K562 (cell line): ENCODE data around the gene PNP. TPM values are rescaled to one million over a fixed set of nuclear protein-coding genes. Genes with fewer than 3 reads are reported as not detected.
A peak's percentile ranks its signal among the peaks of the same experiment; 100 is the strongest.

Source experiments
- ATAC-seq: fragments of 200-7000 bp; cut with Tn5 transposase; 3 replicates; pipeline ENCODE4 v1.9.1; 2020; ENCODE audit warnings: moderate library complexity
- BruUV-seq: library from RNA; stranded (reverse); fragments of 400-500 nt; replicated peaks from 2 replicates; lab custom pipeline; 2021; lab: Mats Ljungman, UMichigan
- CTCF ChIA-PET: fragments of 300-600 bp; formaldehyde crosslinking; extraction: SDS; loops from one replicate; lab custom pipeline; 2021; ENCODE audit warnings: low intra/inter-chr PET ratio; lab: Yijun Ruan, JAX
- POLR2A ChIA-PET: fragments of 300-600, 350-650 bp; sonication (Branson Sonifier 250); formaldehyde crosslinking; extraction: SDS; loops from one replicate; lab custom pipeline; 2021; ENCODE audit warnings: antibody characterized with exemption, inconsistent platforms; lab: Yijun Ruan, JAX
- DNase-seq, 4 experiments: peaks; one replicate each; pipeline versions ENCODE4 v3.0.0 to v3.0.0-alpha.2; 2011 to 2018; ENCODE audit warnings: low spot score in 3 of 4, mixed read lengths in 3 of 4; ENCODE audit errors: extremely low read depth in 1 of 4
- FAIRE-seq: peaks from 2 replicates; lab custom pipeline; 2011; peaks lifted over from hg19 to GRCh38; lab: Jason Lieb, UNC
- H2AFZ ChIP-seq: 2 replicates; pipeline ENCODE4 v1.6.0; 2011; ENCODE audit warnings: low read depth, low read length, control low read depth, inconsistent platforms
- H3K27ac ChIP-seq: fragments of 200-600 bp; 3 replicates; pipeline ENCODE4 v1.8.0; 2011; ENCODE audit warnings: low read depth, mild to moderate bottlenecking, control low read depth, inconsistent platforms, low read length, moderate library complexity, mixed read lengths; ENCODE audit errors: extremely low read depth
- H3K27me3 ChIP-seq, 2 experiments: fragments of 300-600 bp in 1 of 2; 2 replicates in 1 of 2; 3 replicates in 1 of 2; pipeline versions ENCODE4 v1.6.0 to v1.8.0; 2011; ENCODE audit warnings: inconsistent platforms in 2 of 2, low read length in 2 of 2, mild to moderate bottlenecking in 1 of 2, mixed read lengths in 1 of 2, moderate library complexity in 1 of 2; ENCODE audit not compliant: control insufficient read depth in 2 of 2, insufficient read depth in 2 of 2
- H3K36me3 ChIP-seq: fragments of 300-600 bp; 3 replicates; pipeline ENCODE4 v1.8.0; 2011; ENCODE audit warnings: mild to moderate bottlenecking, low read length, inconsistent platforms; ENCODE audit not compliant: control insufficient read depth, insufficient read depth
- H3K4me1 ChIP-seq, 2 experiments: fragments of 200-600 bp in 1 of 2; replicated peaks in 1 of 2; 2 replicates in 1 of 2; 3 replicates in 1 of 2; pipeline versions ENCODE4 v1.5.1 to v1.8.0; 2011; ENCODE audit warnings: inconsistent platforms in 2 of 2, low read length in 2 of 2, mild to moderate bottlenecking in 1 of 2, mixed read lengths in 1 of 2, moderate library complexity in 1 of 2; ENCODE audit not compliant: control insufficient read depth in 2 of 2, insufficient read depth in 2 of 2
- H3K4me2 ChIP-seq: 2 replicates; pipeline ENCODE4 v1.6.1; 2011; ENCODE audit warnings: low read length, control low read depth, inconsistent platforms, mixed read lengths; ENCODE audit not compliant: insufficient read depth
- H3K4me3 ChIP-seq: fragments of 200-600 bp; sonication (generic), shearing (Covaris generic); 2 replicates; pipeline ENCODE4 v1.5.1; 2016; ENCODE audit warnings: control low read depth, inconsistent platforms
- H3K79me2 ChIP-seq: fragments of 200-600 bp; 3 replicates; pipeline ENCODE4 v1.8.0; 2011; ENCODE audit warnings: low read length, inconsistent platforms; ENCODE audit not compliant: control insufficient read depth, insufficient read depth
- H3K9ac ChIP-seq, 2 experiments: 2 replicates each; pipeline versions ENCODE4 v1.6.0 to v1.6.1; 2011; ENCODE audit warnings: low read depth in 2 of 2, low read length in 2 of 2, control low read depth in 1 of 2, inconsistent platforms in 1 of 2, mild to moderate bottlenecking in 1 of 2, mixed read lengths in 1 of 2; ENCODE audit not compliant: insufficient read depth in 1 of 2
- H3K9me1 ChIP-seq: one replicate; pipeline ENCODE4 v1.6.0; 2011; ENCODE audit warnings: inconsistent platforms, mild to moderate bottlenecking, low read length, moderate library complexity; ENCODE audit not compliant: control insufficient read depth, insufficient read depth
- H3K9me3 ChIP-seq: replicated peaks from 2 replicates; pipeline ENCODE4 v1.5.1; 2011; ENCODE audit warnings: low read depth, low read length, inconsistent platforms; ENCODE audit not compliant: control insufficient read depth, insufficient read depth
- H4K20me1 ChIP-seq: replicated peaks from 2 replicates; pipeline ENCODE4 v1.6.1; 2011; ENCODE audit warnings: low read length, inconsistent platforms, mixed read lengths; ENCODE audit not compliant: control insufficient read depth, insufficient read depth
- CBFA2T2 ChIP-seq: fragments of 450-650 bp; conservative IDR thresholded peaks from 2 replicates; pipeline ENCODE4 v1.6.1; 2017; ENCODE audit warnings: mild to moderate bottlenecking
- CBFA2T3 ChIP-seq: fragments of 450-650 bp; IDR thresholded peaks from 2 replicates; pipeline ENCODE4 v1.6.1; 2017
- DDX20 ChIP-seq: fragments of 450-650 bp; IDR thresholded peaks from 2 replicates; pipeline ENCODE4 v1.6.1; 2016; ENCODE audit warnings: missing genetic modification characterization, low read depth, mild to moderate bottlenecking, missing compliant biosample characterization, moderate library complexity
- FOS ChIP-seq: IDR thresholded peaks from 3 replicates; pipeline ENCODE4 v1.6.1; 2011; ENCODE audit not compliant: insufficient read length; ENCODE audit errors: extremely low read depth
- MAZ ChIP-seq, 2 experiments: fragments of 450-650 bp in 1 of 2; sonication (generic) in 1 of 2; formaldehyde crosslinking; IDR thresholded peaks in 1 of 2; conservative IDR thresholded peaks in 1 of 2; 2 replicates each; pipeline versions ENCODE4 v1.4.0 to v1.5.0; 2020; ENCODE audit warnings: mild to moderate bottlenecking in 1 of 2, missing genetic modification reagents in 1 of 2
- TAL1 ChIP-seq: fragments of 450-650 bp; IDR thresholded peaks from 2 replicates; pipeline ENCODE4 v1.6.1; 2016; ENCODE audit warnings: mild to moderate bottlenecking
- TCF3 ChIP-seq: sonication (generic); formaldehyde crosslinking; IDR thresholded peaks from 2 replicates; pipeline ENCODE4 v1.4.0; 2020; ENCODE audit warnings: mild to moderate bottlenecking, missing genetic modification reagents
- TEAD4 ChIP-seq, 2 experiments: sonication (generic) in 1 of 2; formaldehyde crosslinking in 1 of 2; IDR thresholded peaks; 2 replicates each; pipeline versions ENCODE4 v1.6.1 to v1.8.0; 2012 to 2022; ENCODE audit warnings: borderline replicate concordance in 1 of 2, inconsistent platforms in 1 of 2, low read length in 1 of 2, mild to moderate bottlenecking in 1 of 2, missing genetic modification reagents in 1 of 2
- ZNF133 ChIP-seq: fragments of 250-450 bp; sonication (Bioruptor Pico); IDR thresholded peaks from 2 replicates; pipeline ENCODE4 v1.4.0; 2020; ENCODE audit warnings: mild to moderate bottlenecking
- WGBS: fragments of 100-300 bp; shearing (Covaris generic); methylation state at CpG from one replicate; pipeline ENCODE4 v1.1.6; 2016; ENCODE audit warnings: low coverage, mixed read lengths; ENCODE audit not compliant: insufficient coverage; ENCODE audit errors: missing lambda C conversion rate; 5-methylcytosine and 5-hydroxymethylcytosine counted together
- in situ Hi-C: fragments of 300-500 bp; cut with MboI; formaldehyde crosslinking; loops from 4 replicates; pipeline ENCODE4 v1.15.0; 2018; ENCODE audit warnings: inconsistent platforms, mixed read lengths
- intact Hi-C: fragments of 100-400 bp; cut with micrococcal nuclease; formaldehyde crosslinking; loops from 2 replicates; pipeline ENCODE4 v1.14.2; 2022
- polyA plus RNA-seq, 8 experiments: library from polyadenylated mRNA; depleted of rRNA in 4 of 8; stranded (reverse) in 5 of 8; unstranded in 3 of 8; fragments of >200 nt; fragmentation: Nextera tagmentation in 2 of 8; fragmentation: Illumina TruSeq in 1 of 8; extraction: Ambion mirVana in 2 of 8; extraction: Trizol in 1 of 8; gene quantifications; 2 replicates each; pipeline versions ENCODE4 v1.2.1 to v1.2.3, GENCODE V29; 2011 to 2014; ENCODE audit warnings: inconsistent platforms in 1 of 8, missing spikeins in 1 of 8
- total RNA-seq, 7 experiments: library from RNA; depleted of rRNA in 6 of 7; stranded (reverse); fragments of >200 nt in 6 of 7; fragmentation: Illumina TruSeq in 2 of 7; extraction: Trizol in 2 of 7; gene quantifications; 2 replicates each; pipeline versions ENCODE4 v1.2.1 to v1.2.3, GENCODE V29; 2011 to 2021; ENCODE audit warnings: low replicate concordance in 1 of 7
- TF ChIP-seq, protein P1 (sequence below): fragments of 250-450 bp; sonication (Bioruptor Pico); IDR thresholded peaks from 2 replicates; pipeline ENCODE4 v1.8.0; 2022; ENCODE audit warnings: inconsistent platforms, mild to moderate bottlenecking, moderate library complexity, borderline replicate concordance
- TF ChIP-seq, protein P2 (sequence below): fragments of 450-650 bp; formaldehyde crosslinking; IDR thresholded peaks from 2 replicates; pipeline ENCODE4 v1.4.0; 2022; ENCODE audit warnings: mild to moderate bottlenecking, moderate library complexity

The PNP gene
- total and polyA plus RNA-seq, 9 of the 15 experiments (the other 6 are each of a cell fraction or from before 2014, with no cell fraction given), result 92.5 to 288 (median 137) TPM

DNA sequence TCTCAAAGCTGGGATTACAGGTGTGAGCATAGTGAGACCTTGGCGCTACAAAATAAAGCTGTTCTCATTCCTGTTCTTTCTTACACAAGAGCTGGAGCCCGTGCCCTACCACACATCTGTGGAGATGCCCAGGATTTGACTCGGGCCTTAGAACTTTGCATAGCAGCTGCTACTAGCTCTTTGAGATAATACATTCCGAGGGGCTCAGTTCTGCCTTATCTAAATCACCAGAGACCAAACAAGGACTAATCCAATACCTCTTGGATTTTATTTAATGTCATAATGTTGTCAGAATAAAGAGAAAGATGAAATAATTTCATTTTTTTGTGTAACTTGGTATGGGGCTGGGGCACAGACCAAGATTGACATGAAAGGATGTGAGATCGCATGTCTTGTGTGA, 7.6 kb downstream of the PNP start:
- Histone ChIP-seq H3K36me3 (peaks cover 71% of the 10 kb centered on the region), H3K27ac (peak overlapping the region; percentile 46; the same call in 1 of the 3 replicates), H3K9ac (no peak overlapping the region), H3K79me2 (peaks cover 20% of the 10 kb centered on the region), H3K27me3 (no peaks in the 10 kb centered on the region), H3K9me1 (no peaks in the 10 kb centered on the region), H3K4me3 (no peak overlapping the region), H3K4me1 (peaks cover 13 to 44% of the 10 kb centered on the region in 2 experiments; a peak in 4 of 5 replicates), H3K9me3 (no peaks in the 10 kb centered on the region), H4K20me1 (peaks cover 5% of the 10 kb centered on the region; the same call in 1 of the 2 replicates), H3K4me2 (peak overlapping the region; percentile 27), H2AFZ (no peak overlapping the region)
- WGBS, result 15% methylated on average over 5 of the region's 5 CpGs
- ChIA-PET POLR2A (interaction anchor here (0.8 to 3.2 kb wide), 4 partner anchors 10 to 149 kb away, joined by 3 to 13 read pairs (median 4); partner anchors contain the start of gene PIP4P1), CTCF (no interaction called here)
- in situ Hi-C loops, result no loop called here
- no peak; the same call in 1 of the 3 replicates for ATAC-seq
- peak; percentile 55 for FAIRE-seq
- intact Hi-C loops, result no loop called here
- no peak for TF ChIP-seq ZNF133
- no peak for TF ChIP-seq MAZ (CRISPR knock-in tag; conservative IDR thresholded peaks at IDR 0.05 in 1 of 2, IDR thresholded peaks at IDR 0.05 in 1 of 2)
- peak; percentile 23; the same call in 1 of the 2 replicates for TF ChIP-seq TAL1
- TF ChIP-seq CBFA2T2, result peak; percentile 41; the same call in 1 of the 2 replicates
- TF ChIP-seq TEAD4 (IDR thresholded peaks at IDR 0.05; ENCODE audit: low read length), result peak; percentile 61; the same call in 1 of the 2 replicates
- TF ChIP-seq TEAD4 (CRISPR knock-in tag; IDR thresholded peaks at IDR 0.05; ENCODE audit: borderline replicate concordance), result no peak
- TF ChIP-seq FOS, result no peak
- peak; percentile 29; the same call in 1 of the 2 replicates for TF ChIP-seq TCF3 (CRISPR knock-in tag)
- TF ChIP-seq, protein P1, sequence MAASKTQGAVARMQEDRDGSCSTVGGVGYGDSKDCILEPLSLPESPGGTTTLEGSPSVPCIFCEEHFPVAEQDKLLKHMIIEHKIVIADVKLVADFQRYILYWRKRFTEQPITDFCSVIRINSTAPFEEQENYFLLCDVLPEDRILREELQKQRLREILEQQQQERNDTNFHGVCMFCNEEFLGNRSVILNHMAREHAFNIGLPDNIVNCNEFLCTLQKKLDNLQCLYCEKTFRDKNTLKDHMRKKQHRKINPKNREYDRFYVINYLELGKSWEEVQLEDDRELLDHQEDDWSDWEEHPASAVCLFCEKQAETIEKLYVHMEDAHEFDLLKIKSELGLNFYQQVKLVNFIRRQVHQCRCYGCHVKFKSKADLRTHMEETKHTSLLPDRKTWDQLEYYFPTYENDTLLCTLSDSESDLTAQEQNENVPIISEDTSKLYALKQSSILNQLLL (CRISPR knock-in tag), result no peak
- peak; percentile 62 for TF ChIP-seq CBFA2T3
- TF ChIP-seq, protein P2, sequence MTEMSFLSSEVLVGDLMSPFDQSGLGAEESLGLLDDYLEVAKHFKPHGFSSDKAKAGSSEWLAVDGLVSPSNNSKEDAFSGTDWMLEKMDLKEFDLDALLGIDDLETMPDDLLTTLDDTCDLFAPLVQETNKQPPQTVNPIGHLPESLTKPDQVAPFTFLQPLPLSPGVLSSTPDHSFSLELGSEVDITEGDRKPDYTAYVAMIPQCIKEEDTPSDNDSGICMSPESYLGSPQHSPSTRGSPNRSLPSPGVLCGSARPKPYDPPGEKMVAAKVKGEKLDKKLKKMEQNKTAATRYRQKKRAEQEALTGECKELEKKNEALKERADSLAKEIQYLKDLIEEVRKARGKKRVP (CRISPR knock-in tag), result no peak
- TF ChIP-seq DDX20 (tag), result no peak
- BruUV-seq, result no TSS peak
- no peak for DNase-seq
